HepG2 (cell line): ENCODE measurements around the gene CAST. TPM values are rescaled to one million over a fixed set of nuclear protein-coding genes. Genes with fewer than 3 reads are reported as not detected.

ENCODE experiments used
- CENPX ChIP-seq: sonication (generic); formaldehyde crosslinking; IDR thresholded peaks from 2 replicates; pipeline ENCODE4 v1.9.0; 2021; ENCODE audit warnings: mild to moderate bottlenecking, missing genetic modification reagents, moderate library complexity
- ERF ChIP-seq: IDR thresholded peaks from 2 replicates; pipeline ENCODE4 v1.6.1; 2018; ENCODE audit warnings: missing biosample characterization, missing genetic modification reagents
- FOSL1 ChIP-seq: sonication (generic); formaldehyde crosslinking; IDR thresholded peaks from 2 replicates; pipeline ENCODE4 v1.9.0; 2021; ENCODE audit warnings: missing genetic modification reagents, borderline replicate concordance
- HNRNPL ChIP-seq: fragments of 200-400 bp; formaldehyde crosslinking; IDR thresholded peaks from 2 replicates; pipeline ENCODE4 v1.6.1; 2017; ENCODE audit warnings: mild to moderate bottlenecking, low read depth, low read length
- NFE2L2 ChIP-seq: fragments of 150-350 bp; IDR thresholded peaks from 2 replicates; pipeline ENCODE4 v1.6.1; 2014; ENCODE audit warnings: low read length
- PRDM15 ChIP-seq: sonication (generic); formaldehyde crosslinking; IDR thresholded peaks from 2 replicates; pipeline ENCODE4 v1.4.0; 2020; ENCODE audit warnings: missing genetic modification reagents
- TFDP1 ChIP-seq: IDR thresholded peaks from 2 replicates; pipeline ENCODE4 v1.6.1; 2016; ENCODE audit warnings: missing compliant biosample characterization, missing genetic modification reagents, borderline replicate concordance
- ZBTB33 ChIP-seq: sonication (generic); formaldehyde crosslinking; IDR thresholded peaks from 2 replicates; pipeline ENCODE4 v1.4.0; 2020; ENCODE audit warnings: missing genetic modification reagents
- ZBTB34 ChIP-seq: sonication (generic); formaldehyde crosslinking; IDR thresholded peaks from 2 replicates; pipeline ENCODE4 v1.8.0; 2022; ENCODE audit warnings: mild to moderate bottlenecking, missing genetic modification reagents
- ZBTB37 ChIP-seq: sonication (generic); formaldehyde crosslinking; IDR thresholded peaks from 2 replicates; pipeline ENCODE4 v1.4.0; 2020; ENCODE audit warnings: mild to moderate bottlenecking, missing genetic modification reagents
- ZNF180 ChIP-seq: sonication (generic); formaldehyde crosslinking; IDR thresholded peaks from 2 replicates; pipeline ENCODE4 v1.4.0; 2020; ENCODE audit warnings: low read depth, missing genetic modification reagents, borderline replicate concordance
- ZNF260 ChIP-seq: sonication (generic); formaldehyde crosslinking; IDR thresholded peaks from 2 replicates; pipeline ENCODE4 v1.4.0; 2020; ENCODE audit warnings: missing genetic modification reagents, low read depth, mild to moderate bottlenecking, borderline replicate concordance
- ZNF552 ChIP-seq: sonication (generic); formaldehyde crosslinking; IDR thresholded peaks from 2 replicates; pipeline ENCODE4 v1.9.0; 2022; ENCODE audit warnings: missing genetic modification reagents, mild to moderate bottlenecking, borderline replicate concordance
- ZNF746 ChIP-seq: sonication (generic); formaldehyde crosslinking; IDR thresholded peaks from 2 replicates; pipeline ENCODE4 v1.8.0; 2022; ENCODE audit warnings: mild to moderate bottlenecking, missing genetic modification reagents
- ZNF747 ChIP-seq: sonication (generic); formaldehyde crosslinking; IDR thresholded peaks from 2 replicates; pipeline ENCODE4 v1.8.1; 2023; ENCODE audit warnings: missing genetic modification reagents, mild to moderate bottlenecking, borderline replicate concordance
- ZNF761 ChIP-seq: sonication (generic); formaldehyde crosslinking; conservative IDR thresholded peaks from 2 replicates; pipeline ENCODE4 v1.4.0; 2020; ENCODE audit warnings: mild to moderate bottlenecking, missing genetic modification reagents
- ZNF772 ChIP-seq: sonication (generic); formaldehyde crosslinking; IDR thresholded peaks from 2 replicates; pipeline ENCODE4 v1.5.0; 2020; ENCODE audit warnings: mild to moderate bottlenecking, missing genetic modification reagents
- ZNF878 ChIP-seq: sonication (generic); formaldehyde crosslinking; IDR thresholded peaks from 2 replicates; pipeline ENCODE4 v1.8.1; 2023; ENCODE audit warnings: mild to moderate bottlenecking, missing genetic modification reagents, moderate library complexity
- ZNF879 ChIP-seq: sonication (generic); formaldehyde crosslinking; IDR thresholded peaks from 2 replicates; pipeline ENCODE4 v1.8.1; 2023; ENCODE audit warnings: missing genetic modification reagents
- polyA plus RNA-seq, 8 experiments: library from polyadenylated mRNA; depleted of rRNA in 3 of 8; stranded (reverse) in 7 of 8; unstranded in 1 of 8; fragments of >200 nt; fragmentation: Illumina TruSeq in 4 of 8; extraction: Trizol in 4 of 8; gene quantifications; 2 replicates each; pipeline versions ENCODE4 v1.2.1 to v1.2.3, GENCODE V29; 2011 to 2016; ENCODE audit warnings: low read depth in 4 of 8, missing spikeins in 1 of 8, mixed read lengths in 1 of 8; ENCODE audit not compliant: insufficient read depth in 1 of 8
- total RNA-seq, 5 experiments: library from RNA; depleted of rRNA; stranded (reverse); fragments of >200 nt; fragmentation: Illumina TruSeq; extraction: Trizol; gene quantifications; 2 replicates each; pipeline ENCODE4 v1.2.3, GENCODE V29; 2016; ENCODE audit warnings: low read depth in 1 of 5

Gene CAST
- total and polyA plus RNA-seq, 2 of the 13 experiments (the other 11 are each of a cell fraction or from before 2014, with no cell fraction given): 42.1 to 67.6 TPM

GRCh38 chr5:96702503-96703383, 40.6 kb downstream of the CAST start (continued):
- TF ChIP-seq NFE2L2 (no peak), PRDM15 (no peak), ZNF772 (CRISPR knock-in tag) (peak; percentile 82), ZBTB37 (CRISPR knock-in tag) (no peak), ZBTB34 (0 out of 2 replicates have a peak, but pooled peaks have one; percentile 10), CENPX (no peak), FOSL1 (CRISPR knock-in tag) (peak; percentile 35; the same call in 1 of the 2 replicates), ERF (CRISPR knock-in tag) (peak; percentile 53; the same call in 1 of the 2 replicates), ZNF180 (no peak), ZNF879 (CRISPR knock-in tag) (no peak), ZNF552 (CRISPR knock-in tag) (0 out of 2 replicates have a peak, but pooled peaks have one; percentile 16), ZNF761 (CRISPR knock-in tag) (peak; percentile 70; the same call in 1 of the 2 replicates), HNRNPL (no peak), ZNF747 (CRISPR knock-in tag) (peak; percentile 47; the same call in 1 of the 2 replicates), ZBTB33 (CRISPR knock-in tag) (no peak), ZNF260 (CRISPR knock-in tag) (no peak), ZNF878 (CRISPR knock-in tag) (peak; percentile 61; the same call in 1 of the 2 replicates), ZNF746 (no peak), TFDP1 (CRISPR knock-in tag) (peak; percentile 51; the same call in 1 of the 2 replicates)
